ENCODE results near the gene SLC26A2.

Gene SLC26A2

GRCh38 chr5:149960272-149961185 lies at the start of gene SLC26A2:
Gene SLC26A2, plus strand, starts transcription at chr5:149960758. Its CDS starts 16,895 bp downstream, at chr5:149977653.
- Mint-ChIP-seq H3K4me3 (peak within 1 kb of the TSS; percentile 89), H3K27me3 (no peaks in the 10 kb centered on the region), H3K27ac (peak within 1 kb of the TSS; percentile 96), H3K9me3 (ENCODE audit: low read depth) (no peaks in the 10 kb centered on the region), H3K4me1 (ENCODE audit: low read depth) (peaks cover 34% of the 10 kb centered on the region), H3K36me3 (peaks cover 3% of the 10 kb centered on the region)

- Mint-ChIP-seq H3K36me3 (peaks cover 2% of the 10 kb centered on the region), H3K27ac (no peak overlapping the region), H3K27me3 (peaks cover 13% of the 10 kb centered on the region), H3K4me3 (no peak overlapping the region), H3K4me1 (ENCODE audit: low read depth) (no peaks in the 10 kb centered on the region), H3K9me3 (ENCODE audit: low read depth) (no peaks in the 10 kb centered on the region)
Measured at GRCh38 chr5:149911031-149911430, 49.5 kb upstream of the SLC26A2 start.

DNA sequence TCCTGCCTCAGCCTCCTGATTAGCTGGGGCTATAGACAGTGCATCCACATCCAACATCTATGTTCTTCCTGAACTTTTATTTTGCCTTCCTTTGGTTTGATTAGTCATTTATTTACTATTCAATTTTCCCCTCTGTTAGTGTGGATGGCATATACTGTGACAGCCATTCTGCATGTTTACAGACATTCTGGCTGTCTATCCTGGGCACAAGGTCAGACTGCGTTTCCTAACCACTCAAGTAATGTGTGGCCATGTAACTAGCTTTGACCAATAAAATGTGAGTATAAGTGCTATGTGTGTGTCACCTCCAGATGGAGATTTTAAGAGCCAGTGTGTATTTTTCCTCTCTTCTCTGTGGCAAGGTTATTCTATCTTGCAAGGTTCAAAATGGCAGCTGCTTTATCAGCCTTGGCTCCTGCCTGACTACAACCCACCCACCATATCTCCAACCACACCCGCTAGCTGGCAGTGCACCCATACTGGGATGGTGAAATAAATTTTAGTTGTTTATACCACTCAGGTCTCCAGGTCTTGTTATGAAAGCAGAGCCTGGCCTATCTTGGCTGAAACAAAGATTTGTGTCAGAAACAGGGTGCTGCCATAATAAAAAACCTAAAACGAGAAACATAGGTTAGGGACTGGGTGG lies 48.2 kb upstream of the SLC26A2 start:
- Mint-ChIP-seq H3K9me3 (ENCODE audit: low read depth) (no peaks in the 10 kb centered on the region), H3K27ac (no peak overlapping the region), H3K4me3 (no peak overlapping the region), H3K4me1 (ENCODE audit: low read depth) (no peaks in the 10 kb centered on the region), H3K27me3 (peaks cover 13% of the 10 kb centered on the region), H3K36me3 (peaks cover 2% of the 10 kb centered on the region)

DNA sequence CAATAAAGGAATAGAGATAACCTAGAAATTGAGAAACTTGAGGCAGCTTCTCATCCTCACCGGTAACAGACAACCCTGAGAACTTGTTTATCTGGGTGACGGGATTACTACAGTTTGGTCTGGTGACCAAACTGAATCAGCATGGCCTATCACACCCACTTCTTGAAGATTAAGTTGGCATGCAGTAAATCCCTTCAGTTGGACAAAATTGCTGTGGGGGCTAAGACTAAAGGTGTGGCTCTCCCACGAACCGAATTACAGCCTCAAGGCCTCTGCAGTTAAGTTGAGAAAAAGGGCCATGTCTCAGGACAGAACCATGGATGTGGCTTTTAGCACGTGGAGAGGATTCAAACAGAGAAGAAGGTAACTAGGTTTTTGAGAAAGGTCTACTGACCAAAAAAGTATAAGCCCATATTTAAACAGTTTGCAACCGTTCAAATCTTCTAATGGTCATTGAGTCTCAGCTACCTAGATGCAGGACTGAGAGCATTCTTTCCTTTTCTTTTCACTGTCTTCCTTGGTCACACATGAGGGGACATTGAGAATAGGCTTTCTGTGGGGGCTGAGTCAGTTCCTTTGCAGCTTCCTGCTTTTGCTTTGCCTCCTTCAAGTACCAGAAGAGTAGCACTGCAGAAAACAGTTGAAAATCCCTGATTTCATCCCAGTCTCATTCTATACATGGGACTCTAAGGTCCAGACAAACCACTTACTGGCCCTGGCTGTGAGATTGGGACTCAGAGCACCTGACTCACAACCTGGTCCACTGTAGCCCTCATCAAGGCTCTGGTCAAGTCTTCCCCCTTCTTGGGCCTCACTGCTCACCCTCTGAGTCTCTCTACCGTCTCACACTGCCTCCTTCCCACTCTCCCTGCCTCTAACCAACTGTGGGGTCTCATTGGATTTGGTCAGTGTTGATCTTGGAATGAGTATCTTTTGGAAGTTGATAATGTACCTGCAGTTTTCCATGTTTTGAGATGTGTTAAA lies 46.8 kb upstream of the SLC26A2 start:
- Mint-ChIP-seq H3K27ac (no peak overlapping the region), H3K27me3 (peaks cover 13% of the 10 kb centered on the region), H3K4me1 (ENCODE audit: low read depth) (no peaks in the 10 kb centered on the region), H3K36me3 (peaks cover 2% of the 10 kb centered on the region), H3K4me3 (no peak overlapping the region), H3K9me3 (ENCODE audit: low read depth) (no peaks in the 10 kb centered on the region)

GRCh38 chr5:149915392-149916260 lies 44.9 kb upstream of the SLC26A2 start:
- Mint-ChIP-seq H3K4me3 (no peak overlapping the region), H3K36me3 (peaks cover 2% of the 10 kb centered on the region), H3K27ac (no peak overlapping the region)

DNA sequence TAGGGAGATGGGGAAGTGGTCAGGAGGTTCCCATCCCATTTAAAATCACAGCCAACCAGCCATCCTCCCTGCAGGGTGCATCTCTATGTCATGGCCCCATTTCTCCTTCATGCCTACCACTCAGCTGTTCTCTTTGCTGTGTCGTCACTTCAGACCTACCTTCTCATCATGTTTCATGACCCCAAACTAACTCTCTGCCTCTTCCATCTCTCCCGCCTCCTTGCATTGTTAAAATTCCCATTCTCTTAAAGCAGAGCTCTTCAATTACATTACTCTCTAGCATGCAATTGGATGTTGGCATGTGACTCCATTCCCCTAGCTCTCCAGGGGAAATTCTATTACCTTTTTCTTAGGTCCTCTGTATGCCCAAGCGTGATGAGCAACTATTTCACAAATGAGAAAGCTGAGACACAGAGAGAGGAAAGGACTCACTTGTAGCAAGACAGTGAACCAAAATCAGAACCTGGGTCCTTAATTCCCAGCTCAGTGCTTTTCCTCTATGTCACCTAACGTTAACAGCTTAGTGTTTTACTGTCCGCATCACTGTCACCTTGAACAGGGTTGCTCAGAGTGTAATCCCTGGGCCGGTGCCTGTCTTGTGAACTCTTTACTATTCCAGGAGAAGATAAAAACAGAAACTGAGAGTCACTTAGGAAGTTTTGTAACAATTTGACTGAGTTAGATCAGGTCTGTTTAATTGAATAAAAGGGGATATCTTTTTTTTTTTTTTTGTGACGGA lies 44.1 kb upstream of the SLC26A2 start:
- Mint-ChIP-seq H3K4me1 (ENCODE audit: low read depth) (no peaks in the 10 kb centered on the region), H3K27ac (no peak overlapping the region), H3K4me3 (no peak overlapping the region), H3K36me3 (no peaks in the 10 kb centered on the region), H3K9me3 (ENCODE audit: low read depth) (no peaks in the 10 kb centered on the region), H3K27me3 (peaks cover 4% of the 10 kb centered on the region)

More at GRCh38 chr5:149915392-149916260, 44.9 kb upstream of the SLC26A2 start:
- Mint-ChIP-seq H3K9me3 (ENCODE audit: low read depth) (no peaks in the 10 kb centered on the region), H3K4me1 (ENCODE audit: low read depth) (no peaks in the 10 kb centered on the region), H3K27me3 (peaks cover 8% of the 10 kb centered on the region)

DNA sequence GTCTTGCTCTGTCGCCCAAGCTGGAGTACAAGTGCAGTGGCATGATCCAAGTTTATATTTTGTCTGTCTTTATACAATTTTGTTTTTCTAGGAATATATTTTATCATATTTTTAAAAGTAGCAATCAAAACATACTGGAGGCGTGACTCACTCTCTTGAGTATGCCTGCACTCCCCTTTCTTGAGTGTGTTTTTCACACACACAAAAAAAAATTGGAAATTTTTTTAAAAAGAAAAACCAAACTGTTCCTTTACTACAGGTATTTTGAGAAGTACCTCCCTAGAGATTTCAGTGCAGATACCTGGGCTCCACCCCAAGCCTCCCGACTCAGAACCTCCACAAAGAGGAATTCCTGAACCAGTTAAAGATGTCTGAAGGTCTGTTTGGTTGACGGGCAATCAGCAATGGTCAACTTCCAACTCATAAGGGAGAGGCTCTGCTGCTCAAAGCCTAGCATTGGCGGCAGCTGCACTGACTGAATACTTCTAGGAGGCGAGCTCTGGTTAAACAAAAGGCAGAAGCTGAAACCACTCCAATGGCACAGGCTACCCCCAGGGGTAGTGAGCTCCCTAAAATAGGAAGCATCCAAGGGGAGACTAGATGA lies 43.4 kb upstream of the SLC26A2 start:
- Mint-ChIP-seq H3K4me3 (no peak overlapping the region), H3K27ac (no peak overlapping the region), H3K4me1 (ENCODE audit: low read depth) (no peaks in the 10 kb centered on the region), H3K36me3 (no peaks in the 10 kb centered on the region), H3K27me3 (peaks cover 4% of the 10 kb centered on the region), H3K9me3 (ENCODE audit: low read depth) (no peaks in the 10 kb centered on the region)

- Mint-ChIP-seq H3K27me3 (no peaks in the 10 kb centered on the region), H3K4me3 (no peak overlapping the region), H3K4me1 (ENCODE audit: low read depth) (no peaks in the 10 kb centered on the region), H3K9me3 (ENCODE audit: low read depth) (no peaks in the 10 kb centered on the region), H3K36me3 (no peaks in the 10 kb centered on the region), H3K27ac (no peak overlapping the region)
Measured at GRCh38 chr5:149921597-149921996, 39.0 kb upstream of the SLC26A2 start.

DNA sequence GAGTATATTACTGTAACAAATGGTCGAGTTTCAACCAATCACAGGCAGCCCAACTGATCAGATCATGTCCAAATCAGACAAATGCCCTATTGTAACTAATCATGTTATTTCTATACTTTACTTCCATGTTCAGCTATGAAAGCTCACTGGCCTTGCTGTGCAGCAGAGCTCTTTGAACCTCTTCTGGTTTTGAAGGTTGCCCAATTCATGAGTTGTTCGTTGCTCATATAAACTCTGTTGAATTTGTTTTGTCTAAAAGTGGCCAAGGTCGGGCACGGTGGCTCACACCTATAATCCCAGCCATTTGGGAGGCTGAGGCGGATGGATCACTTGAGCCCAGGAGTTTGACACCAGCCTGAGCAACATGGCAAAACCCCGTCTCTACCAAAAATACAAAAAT lies 37.6 kb upstream of the SLC26A2 start:
- Mint-ChIP-seq H3K27me3 (no peaks in the 10 kb centered on the region), H3K9me3 (ENCODE audit: low read depth) (no peaks in the 10 kb centered on the region), H3K4me3 (no peak overlapping the region), H3K4me1 (ENCODE audit: low read depth) (no peaks in the 10 kb centered on the region), H3K27ac (no peak overlapping the region), H3K36me3 (no peaks in the 10 kb centered on the region)

DNA sequence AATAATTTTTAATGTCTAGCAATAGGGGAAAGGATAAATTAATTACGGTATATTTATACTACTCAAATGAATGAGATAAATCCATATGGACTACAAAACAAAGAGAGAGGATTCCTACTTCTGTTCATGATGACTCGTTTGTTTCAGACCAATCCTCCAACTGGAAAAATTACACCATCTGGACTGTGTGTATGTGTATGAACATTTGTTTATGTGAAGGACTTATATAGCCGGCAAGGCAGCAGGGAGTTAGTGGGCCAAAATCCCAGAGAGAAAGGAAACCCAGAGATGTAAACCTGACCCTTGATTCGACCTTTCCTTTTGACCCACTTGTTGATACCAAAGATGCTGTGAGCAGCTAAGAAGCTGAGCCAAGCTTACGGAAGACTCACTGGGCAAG lies 36.1 kb upstream of the SLC26A2 start:
- Mint-ChIP-seq H3K36me3 (no peaks in the 10 kb centered on the region), H3K27ac (no peak overlapping the region), H3K4me1 (ENCODE audit: low read depth) (no peaks in the 10 kb centered on the region), H3K27me3 (peaks cover 2% of the 10 kb centered on the region), H3K9me3 (ENCODE audit: low read depth) (no peaks in the 10 kb centered on the region), H3K4me3 (no peak overlapping the region)

- peaks cover 6% of the 10 kb centered on the region for H3K27me3 Mint-ChIP-seq
- no peak overlapping the region for H3K27ac Mint-ChIP-seq
- H3K4me3 Mint-ChIP-seq = no peak overlapping the region
- H3K4me1 Mint-ChIP-seq (ENCODE audit: low read depth) = peaks cover 2% of the 10 kb centered on the region
- H3K9me3 Mint-ChIP-seq (ENCODE audit: low read depth) = no peaks in the 10 kb centered on the region
- H3K36me3 Mint-ChIP-seq = no peaks in the 10 kb centered on the region
Measured at GRCh38 chr5:149930043-149930748, 30.4 kb upstream of the SLC26A2 start.

- peaks cover 6% of the 10 kb centered on the region for H3K27me3 Mint-ChIP-seq
- H3K4me1 Mint-ChIP-seq (ENCODE audit: low read depth) = peaks cover 2% of the 10 kb centered on the region
- no peaks in the 10 kb centered on the region for H3K9me3 Mint-ChIP-seq (ENCODE audit: low read depth)
- no peaks in the 10 kb centered on the region for H3K36me3 Mint-ChIP-seq
- no peak overlapping the region for H3K4me3 Mint-ChIP-seq
- H3K27ac Mint-ChIP-seq = no peak overlapping the region
Measured at GRCh38 chr5:149930749-149931574, 29.6 kb upstream of the SLC26A2 start.

Measured in activated naive CD8-positive, alpha-beta T cell (primary cell).